HT1080 (cell line): ENCODE data around the gene ATRAID. TPM values are rescaled to one million over a fixed set of nuclear protein-coding genes. Genes with fewer than 3 reads are reported as not detected.

Source experiments
- DNase-seq: peaks from one replicate; pipeline ENCODE4 v3.0.0-alpha.2; 2015; ENCODE audit warnings: low read depth
- total RNA-seq: library from RNA; depleted of rRNA; stranded (reverse); fragments of >200 nt; shearing (Covaris generic); gene quantifications from 2 replicates; pipeline ENCODE4 v1.2.3, GENCODE V29; 2014

Gene ATRAID
- total RNA-seq, 1 experiment from 2014 or later: 132 TPM

DNA sequence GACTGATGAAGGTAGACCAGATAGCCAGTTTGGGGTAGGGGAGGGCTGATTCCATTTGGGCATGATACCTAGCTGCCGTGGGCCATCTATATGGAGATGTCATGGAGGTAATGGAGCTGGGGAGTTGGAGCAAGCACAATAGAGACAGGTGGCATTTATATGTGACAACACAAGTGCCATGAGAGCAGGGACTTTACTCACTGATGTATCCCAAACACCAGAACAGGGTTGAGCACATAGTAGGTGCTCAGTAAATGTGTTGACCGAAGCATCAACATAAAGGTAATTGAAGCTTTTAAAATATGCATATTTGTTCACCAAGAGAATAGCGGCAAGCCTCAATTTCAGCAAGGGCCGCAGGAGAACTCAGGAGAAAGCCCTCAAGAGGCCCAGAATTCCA, 36.1 kb downstream of the ATRAID start:
- no peak for DNase-seq

DNA sequence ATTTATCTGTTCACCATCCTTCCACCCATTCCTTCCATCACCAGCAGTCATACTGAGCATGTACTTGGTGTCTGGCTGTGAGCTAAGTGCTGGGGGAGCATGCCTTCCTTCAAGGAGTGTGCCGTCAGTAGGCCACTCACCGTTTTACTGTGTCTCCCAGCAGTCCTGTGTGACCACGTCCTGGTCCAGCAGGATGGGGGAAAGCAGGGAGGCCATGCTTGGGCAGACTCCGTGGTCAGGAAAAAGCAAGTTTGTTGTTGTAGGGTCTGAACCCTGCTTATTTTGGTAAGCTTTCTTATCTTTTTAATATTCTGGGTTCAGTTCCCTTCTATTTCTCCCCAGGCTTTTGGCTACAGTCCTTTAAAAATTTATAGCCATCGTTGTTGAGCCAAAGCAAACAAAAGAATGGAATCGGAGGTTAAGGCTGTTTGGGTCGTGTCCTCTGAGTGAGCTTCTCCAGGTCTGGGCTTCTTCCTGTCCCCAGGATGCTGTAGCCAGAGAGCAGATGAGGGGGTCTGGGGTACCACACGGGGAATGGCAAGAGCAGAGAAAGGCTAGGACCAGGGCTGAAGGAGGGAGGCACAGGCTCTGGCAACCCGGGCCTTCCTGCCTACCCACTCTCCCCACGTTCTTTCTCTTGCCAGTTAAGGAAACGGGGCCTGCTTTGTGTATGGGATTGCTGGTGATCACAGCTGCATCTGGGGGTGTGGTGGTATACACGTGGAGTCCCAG, 37.5 kb downstream of the ATRAID start:
- DNase-seq: no peak

DNA sequence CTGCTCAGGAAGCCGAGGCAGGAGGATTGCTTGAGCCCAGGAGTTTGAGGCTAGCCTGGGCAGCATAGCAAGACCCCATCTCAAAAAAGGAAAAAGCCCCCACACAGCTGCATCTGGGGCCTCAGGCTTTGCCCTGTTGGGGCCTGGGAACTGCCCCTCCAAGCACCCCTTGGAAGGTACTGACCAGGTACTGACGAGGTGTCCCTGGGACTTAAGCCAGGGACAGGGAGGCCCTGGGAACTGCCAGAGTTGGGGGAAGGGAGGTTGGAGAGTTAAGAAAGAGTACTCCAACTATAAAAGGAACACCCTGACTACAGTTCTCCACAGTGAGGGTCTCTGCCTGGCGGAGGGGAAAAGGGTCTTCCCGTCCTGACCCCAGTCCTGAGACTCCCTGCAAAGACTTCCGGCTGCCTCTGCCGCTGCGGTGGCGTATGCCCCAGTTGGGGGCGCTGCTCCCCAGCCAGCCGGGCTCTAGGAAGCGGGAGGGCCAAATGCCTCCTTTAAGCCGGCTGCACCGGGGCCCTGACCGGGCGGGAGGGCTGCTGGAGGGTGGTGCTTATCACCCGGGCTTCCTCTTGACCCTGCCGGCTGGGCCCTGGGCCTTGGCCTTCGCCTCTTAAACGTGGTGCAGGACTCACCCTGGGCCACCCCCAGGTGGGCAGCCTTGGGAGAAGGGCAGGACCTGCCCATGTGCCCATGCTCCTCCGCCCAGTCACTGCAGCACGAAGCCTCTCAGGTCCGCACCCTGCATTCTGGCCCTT, 38.2 kb downstream of the ATRAID start:
- peak; percentile 33 for DNase-seq

- no peak for DNase-seq
Observed at GRCh38 chr2:27250652-27251379, 39.0 kb downstream of the ATRAID start.

DNA sequence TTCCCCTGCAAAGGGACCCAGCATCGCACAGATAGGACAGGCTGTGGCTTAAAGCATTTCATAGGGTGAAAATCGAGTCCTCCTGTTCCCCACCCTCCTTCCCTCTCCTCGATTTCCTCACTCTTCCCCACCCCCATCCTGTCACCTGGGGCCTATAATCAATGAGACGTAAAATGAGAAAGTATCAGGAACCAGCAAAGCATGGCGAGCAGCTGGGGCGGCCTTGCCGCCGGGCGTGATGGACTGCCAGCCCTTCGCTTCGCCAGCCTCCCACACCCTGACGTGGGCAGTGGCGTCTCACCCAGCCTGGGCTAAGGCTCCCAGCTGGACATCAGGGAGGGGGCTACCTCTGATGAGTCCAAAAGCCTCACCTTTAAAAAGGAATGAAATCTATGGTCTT, 39.9 kb downstream of the ATRAID start:
- no peak for DNase-seq

DNA sequence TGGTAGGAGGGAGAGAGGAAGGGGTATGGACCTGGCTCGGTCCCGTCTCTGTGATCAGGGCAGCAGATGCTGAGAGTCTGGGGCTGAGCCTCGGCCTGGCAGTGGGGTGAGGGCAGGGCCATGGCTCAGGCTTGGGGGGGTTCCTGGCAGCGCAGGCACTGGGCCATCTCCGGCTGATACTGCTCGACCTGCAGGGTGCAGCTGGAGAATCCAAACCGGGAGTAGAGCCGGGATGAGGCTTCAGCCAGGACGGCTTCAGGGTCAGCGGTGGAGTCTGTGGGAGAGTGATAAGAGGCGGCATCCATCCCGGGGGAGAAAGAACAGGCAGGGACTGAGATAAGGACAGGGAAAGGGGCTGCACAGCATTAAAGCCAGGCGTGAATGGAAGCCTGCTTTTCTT, 43.3 kb downstream of the ATRAID start:
- DNase-seq: no peak

DNA sequence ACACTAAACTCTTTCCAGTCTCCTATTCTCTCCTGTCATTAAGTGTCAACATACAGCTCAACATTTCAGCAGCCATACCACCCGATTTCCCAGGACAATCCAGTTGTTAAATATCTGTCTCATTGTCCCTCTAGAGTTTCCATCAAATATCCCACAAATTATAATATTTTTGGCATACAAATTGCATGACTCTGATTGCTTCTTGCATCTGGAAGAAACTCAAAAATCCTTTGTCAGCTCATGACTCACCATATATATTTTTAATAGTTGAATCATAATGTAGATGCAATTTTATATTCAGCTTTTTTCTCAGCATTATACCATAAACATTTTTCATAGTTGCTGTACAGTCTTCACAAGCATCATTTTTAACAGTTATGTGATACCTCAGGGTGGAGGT, 43.8 kb downstream of the ATRAID start:
- DNase-seq: no peak

GRCh38 chr2:27256855-27257454, 45.1 kb downstream of the ATRAID start:
- no peak for DNase-seq

DNA sequence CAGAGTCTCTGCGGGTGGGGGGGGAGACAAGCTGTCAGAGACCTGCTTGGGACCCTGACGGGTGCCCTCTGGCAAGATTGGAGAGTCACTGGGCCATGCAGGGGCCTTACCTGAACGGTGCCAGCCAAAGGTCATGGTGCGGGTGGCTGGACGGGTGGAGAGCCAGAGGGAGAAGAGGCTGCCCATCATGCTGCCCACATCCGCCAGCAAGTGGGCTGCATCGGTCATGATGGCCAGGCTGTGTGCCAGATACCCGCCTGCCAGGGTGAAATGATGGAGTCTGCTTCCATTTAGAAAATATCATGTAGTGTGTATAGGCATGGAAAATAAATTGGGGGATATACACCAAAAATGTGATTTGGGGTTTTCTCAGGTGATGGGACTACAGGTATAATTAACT, 46.2 kb downstream of the ATRAID start:
- DNase-seq: no peak

- DNase-seq: peak; percentile 26
Observed at GRCh38 chr2:27261241-27261925, 49.5 kb downstream of the ATRAID start.

- no peak for DNase-seq
Observed at GRCh38 chr2:27261926-27262298, 50.1 kb downstream of the ATRAID start.

DNA sequence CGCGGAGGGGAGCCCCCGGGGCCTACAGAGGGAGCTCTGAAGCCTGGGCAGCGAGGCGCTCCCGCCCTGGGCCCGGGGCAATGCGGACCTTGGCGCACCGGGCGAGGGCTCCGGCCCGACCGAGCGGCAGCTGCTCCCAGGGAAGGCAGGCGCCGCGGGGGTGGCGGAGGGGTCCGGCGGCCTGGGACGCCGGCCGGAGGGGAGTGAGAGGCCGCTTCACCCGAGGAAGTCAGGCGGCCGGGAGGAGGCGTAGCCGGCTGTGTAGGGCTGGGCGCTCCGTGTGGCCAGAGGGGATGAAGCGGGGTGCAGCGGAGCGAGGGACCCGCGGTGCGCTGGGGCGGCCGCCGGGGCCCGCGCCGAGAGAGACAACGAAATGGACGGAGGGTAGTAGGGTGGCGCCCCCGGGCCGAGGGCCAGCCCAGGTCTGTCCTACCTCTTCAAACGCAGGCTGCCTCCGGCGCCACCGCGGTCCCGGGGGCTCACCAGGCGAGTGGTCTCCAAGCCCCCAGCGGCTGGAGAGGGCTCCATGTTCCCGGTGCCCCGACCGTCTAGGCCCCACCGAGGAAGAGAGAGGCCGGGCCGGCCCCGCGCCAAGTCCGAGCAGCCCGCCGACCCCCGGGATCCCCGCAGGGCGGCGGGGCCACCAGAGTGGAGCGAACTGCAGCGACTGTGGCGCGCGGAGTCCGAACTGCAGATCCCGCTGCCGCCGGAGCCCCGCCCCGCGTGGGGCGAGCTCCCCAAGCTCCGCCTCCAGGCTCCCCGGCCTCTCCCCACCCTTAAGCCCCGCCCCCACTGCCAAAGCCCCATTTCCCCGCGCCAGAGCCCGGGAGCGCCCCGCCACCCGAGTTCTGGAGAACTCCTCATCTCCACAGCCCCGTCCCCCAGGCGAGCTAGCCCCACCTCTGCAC, 50.8 kb downstream of the ATRAID start, which contains the start of gene SLC30A3:
Gene SLC30A3, minus strand, starts transcription at position 669 of the 908 bp plus-strand sequence. Its CDS starts 141 bp downstream, at position 528.
- peak; percentile 54 for DNase-seq

GRCh38 chr2:27263287-27264252, 51.7 kb downstream of the ATRAID start:
- DNase-seq: no peak

- no peak for DNase-seq
Observed at GRCh38 chr2:27264253-27264752, 52.5 kb downstream of the ATRAID start.

GRCh38 chr2:27264753-27265535, 53.1 kb downstream of the ATRAID start:
- DNase-seq: no peak

GRCh38 chr2:27265536-27265870, 53.7 kb downstream of the ATRAID start:
- DNase-seq: no peak
